Measurements from ENCODE around the gene CRYBA1.

The CRYBA1 gene

DNA sequence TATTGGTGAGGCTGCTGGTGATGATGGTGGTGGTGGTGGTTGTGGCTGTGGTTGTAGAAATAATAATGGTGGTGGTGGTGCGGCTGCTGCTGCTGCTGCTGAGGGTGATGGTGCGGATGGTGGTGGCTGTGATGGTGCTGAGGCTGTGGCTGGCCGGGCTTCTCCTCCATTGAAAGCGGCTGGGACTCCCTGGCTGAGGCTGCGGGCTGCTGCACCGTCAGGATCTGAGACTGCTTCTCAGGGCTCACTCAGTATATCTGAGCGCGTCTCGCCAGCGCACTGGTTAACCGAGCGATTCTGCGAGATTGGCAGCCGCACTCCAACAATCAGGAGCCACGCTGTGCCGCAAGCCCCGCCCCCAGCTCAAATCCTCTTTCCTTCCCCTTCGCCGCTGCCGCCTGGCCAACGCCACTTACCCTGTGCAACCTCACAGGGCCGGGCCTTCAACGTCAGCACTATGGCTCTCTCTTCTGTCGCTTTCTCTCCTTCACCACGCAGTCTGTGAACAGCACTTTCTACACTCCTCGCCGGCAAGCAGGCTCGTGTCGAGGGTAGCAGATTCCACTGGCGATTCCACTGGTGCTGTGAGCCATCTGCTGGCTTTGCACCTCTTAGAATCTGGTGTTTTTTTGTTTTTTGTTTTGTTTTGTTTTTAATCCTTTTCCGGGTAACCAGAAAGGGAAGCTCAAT, 47.4 kb downstream of the CRYBA1 start, which contains the start of gene NUFIP2:
Gene NUFIP2, minus strand, starts transcription at position 259 of the 690 bp plus-strand sequence. Its CDS starts 89 bp downstream, at position 170.
- no peaks in the 10 kb centered on the region for H3K9me3 ChIP-seq (ENCODE audit: low read depth, low read length)
- DNase-seq (ENCODE audit: low read depth, low spot score): peak; percentile 94
- H3K27ac ChIP-seq: peak within 1 kb of the TSS; percentile 93
- H3K4me3 ChIP-seq: peak within 1 kb of the TSS; percentile 84
- H3K36me3 ChIP-seq (ENCODE audit: insufficient read depth, low read length): peaks cover 18% of the 10 kb centered on the region
- H3K9ac ChIP-seq (ENCODE audit: insufficient read length): peak within 1 kb of the TSS; percentile 89
- TF ChIP-seq POLR2AphosphoS5 (IDR thresholded peaks at IDR 0.05; ENCODE audit: borderline replicate concordance, low read depth, low read length) (peak; percentile 100), EZH2 (IDR thresholded peaks at IDR 0.05) (no peak)

DNA sequence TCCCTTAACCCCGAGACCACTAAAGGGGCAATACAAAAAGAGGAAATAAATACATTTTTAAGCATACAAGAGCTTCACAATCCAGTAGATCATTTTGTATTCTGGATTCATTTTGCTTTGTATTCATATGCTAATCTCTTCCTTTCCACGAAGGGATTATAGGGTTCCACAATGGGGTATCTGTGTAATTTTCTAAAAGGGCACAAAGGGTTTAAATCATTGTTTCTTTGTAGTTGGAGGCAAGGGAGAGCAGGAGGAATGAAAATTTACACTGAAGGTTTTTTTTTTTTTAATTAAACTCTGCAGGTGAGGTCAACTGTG, 47.9 kb downstream of the CRYBA1 start:
- TF ChIP-seq EZH2 (IDR thresholded peaks at IDR 0.05): no peak
- TF ChIP-seq FOXP2 (optimal IDR thresholded peaks at IDR 0.05; ENCODE audit: control extremely low read depth, extremely low read length, insufficient read depth): no peak
- TF ChIP-seq POLR2AphosphoS5 (IDR thresholded peaks at IDR 0.05; ENCODE audit: borderline replicate concordance, low read depth, low read length): no peak

DNA sequence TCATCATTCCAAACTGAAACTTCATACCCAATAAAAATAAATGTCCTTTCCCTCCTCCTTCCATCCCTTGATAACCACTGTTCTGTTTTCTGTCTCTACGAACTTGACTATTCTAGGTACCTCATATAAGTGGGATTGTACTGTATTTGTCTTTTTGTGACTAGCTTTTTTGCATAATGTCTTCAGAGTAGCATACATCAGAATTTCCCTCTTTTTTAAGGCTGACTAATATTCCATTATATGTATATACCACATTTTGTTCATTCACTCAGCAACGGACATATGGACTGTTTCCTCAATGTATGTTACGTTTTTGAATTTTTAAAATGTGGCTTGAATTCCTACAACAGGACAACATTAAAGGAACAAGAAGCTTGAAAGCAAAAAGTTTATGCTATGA, 48.8 kb downstream of the CRYBA1 start:
- TF ChIP-seq EZH2 (IDR thresholded peaks at IDR 0.05) (no peak), FOXP2 (optimal IDR thresholded peaks at IDR 0.05; ENCODE audit: control extremely low read depth, extremely low read length, insufficient read depth) (no peak), POLR2AphosphoS5 (IDR thresholded peaks at IDR 0.05; ENCODE audit: borderline replicate concordance, low read depth, low read length) (no peak)
- Histone ChIP-seq H3K27ac (no peak overlapping the region), H3K36me3 (ENCODE audit: insufficient read depth, low read length) (peaks cover 4% of the 10 kb centered on the region), H3K9me3 (ENCODE audit: low read depth, low read length) (no peaks in the 10 kb centered on the region), H3K9ac (ENCODE audit: insufficient read length) (no peak overlapping the region), H3K4me3 (no peak overlapping the region)
- DNase-seq (ENCODE audit: low read depth, low spot score): no peak

More for the DNA sequence above, 47.9 kb downstream of the CRYBA1 start:
- DNase-seq (ENCODE audit: low read depth, low spot score): no peak
- H3K9ac ChIP-seq (ENCODE audit: insufficient read length): peak overlapping the region; percentile 85
- H3K9me3 ChIP-seq (ENCODE audit: low read depth, low read length): no peaks in the 10 kb centered on the region
- peak overlapping the region; percentile 86 for H3K27ac ChIP-seq
- peaks cover 13% of the 10 kb centered on the region for H3K36me3 ChIP-seq (ENCODE audit: insufficient read depth, low read length)
- peak overlapping the region; percentile 84 for H3K4me3 ChIP-seq

DNA sequence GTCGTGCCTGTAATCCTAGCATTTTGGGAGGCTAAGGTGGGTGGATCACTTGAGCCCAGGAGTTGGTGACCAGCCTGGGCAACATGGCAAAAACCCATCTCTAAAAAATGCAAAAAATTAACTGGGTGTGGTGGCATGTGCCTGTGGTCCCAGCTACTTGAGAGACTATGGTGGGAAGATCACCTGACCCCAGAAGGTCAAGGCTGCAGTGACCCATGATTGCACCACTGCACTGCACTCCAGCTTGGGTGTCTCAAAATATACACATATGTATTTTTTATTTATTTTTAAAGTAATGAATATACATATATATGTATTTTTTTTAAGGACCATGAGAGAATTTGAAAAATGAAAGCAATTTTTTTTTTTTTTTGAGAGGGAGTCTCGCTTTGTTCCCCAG, 52.4 kb downstream of the CRYBA1 start:
- Histone ChIP-seq H3K9me3 (ENCODE audit: low read depth, low read length) (no peaks in the 10 kb centered on the region), H3K27ac (no peak overlapping the region), H3K4me3 (no peak overlapping the region), H3K36me3 (ENCODE audit: insufficient read depth, low read length) (no peaks in the 10 kb centered on the region), H3K9ac (ENCODE audit: insufficient read length) (no peak overlapping the region)
- no peak for DNase-seq (ENCODE audit: low read depth, low spot score)
- TF ChIP-seq FOXP2 (optimal IDR thresholded peaks at IDR 0.05; ENCODE audit: control extremely low read depth, extremely low read length, insufficient read depth) (no peak), POLR2AphosphoS5 (IDR thresholded peaks at IDR 0.05; ENCODE audit: borderline replicate concordance, low read depth, low read length) (no peak), EZH2 (IDR thresholded peaks at IDR 0.05) (no peak)

DNA sequence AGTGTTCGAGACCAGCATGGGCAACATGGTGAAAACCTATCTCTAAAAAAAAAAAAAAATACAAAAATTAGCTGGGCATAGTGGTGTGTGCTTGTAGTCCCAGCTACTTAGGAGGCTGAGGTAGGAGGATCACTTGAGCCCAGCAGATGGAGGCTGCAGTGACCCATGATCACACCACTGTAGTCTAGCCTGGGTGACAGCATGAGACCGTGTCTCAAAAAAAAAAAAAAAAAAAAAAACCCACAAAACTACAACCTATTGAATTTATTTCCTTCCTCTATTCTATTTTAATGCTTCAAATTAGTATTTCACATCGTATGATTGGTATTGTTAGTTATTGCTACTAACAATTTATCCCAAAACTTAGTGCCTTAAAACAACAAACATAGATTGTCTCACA, 56.7 kb downstream of the CRYBA1 start:
- H3K9ac ChIP-seq (ENCODE audit: insufficient read length): no peak overlapping the region
- no peaks in the 10 kb centered on the region for H3K36me3 ChIP-seq (ENCODE audit: insufficient read depth, low read length)
- no peak overlapping the region for H3K4me3 ChIP-seq
- no peak for DNase-seq (ENCODE audit: low read depth, low spot score)
- no peak overlapping the region for H3K27ac ChIP-seq
- TF ChIP-seq FOXP2 (optimal IDR thresholded peaks at IDR 0.05; ENCODE audit: control extremely low read depth, extremely low read length, insufficient read depth): no peak
- no peak for TF ChIP-seq EZH2 (IDR thresholded peaks at IDR 0.05)
- TF ChIP-seq POLR2AphosphoS5 (IDR thresholded peaks at IDR 0.05; ENCODE audit: borderline replicate concordance, low read depth, low read length): no peak
- no peaks in the 10 kb centered on the region for H3K9me3 ChIP-seq (ENCODE audit: low read depth, low read length)
